SK-N-SH treated with all-trans-retinoic acid at 6 μM for 48 hours (cell line): Measurements from ENCODE around the gene GNAT3.

ENCODE experiments used
- ATAC-seq: fragments of 200-7000 bp; cut with Tn5 transposase; 3 replicates; pipeline ENCODE4 v1.9.1; 2020; ENCODE audit warnings: mild to moderate bottlenecking, moderate library complexity
- BACH2 ChIP-seq: fragments of 250-450 bp; sonication (Bioruptor Pico); IDR thresholded peaks from 2 replicates; pipeline ENCODE4 v1.9.0; 2021; ENCODE audit warnings: mild to moderate bottlenecking, borderline replicate concordance
- CREB5 ChIP-seq: fragments of 250-450 bp; sonication (Bioruptor Pico); IDR thresholded peaks from 2 replicates; pipeline ENCODE4 v1.5.1; 2020; ENCODE audit warnings: low read depth, mild to moderate bottlenecking, moderate library complexity
- CSRNP3 ChIP-seq: fragments of 250-450 bp; sonication (Bioruptor Pico); IDR thresholded peaks from 2 replicates; pipeline ENCODE4 v1.5.1; 2021; ENCODE audit warnings: mild to moderate bottlenecking, moderate library complexity
- GLIS3 ChIP-seq: fragments of 250-450 bp; sonication (Bioruptor Pico); IDR thresholded peaks from 2 replicates; pipeline ENCODE4 v1.5.0; 2020; ENCODE audit warnings: mild to moderate bottlenecking, moderate library complexity
- ISL1 ChIP-seq: fragments of 250-450 bp; sonication (Bioruptor Pico); IDR thresholded peaks from 2 replicates; pipeline ENCODE4 v2.1.2; 2022; ENCODE audit warnings: mild to moderate bottlenecking, moderate library complexity
- OSR1 ChIP-seq: fragments of 250-450 bp; sonication (Bioruptor Pico); IDR thresholded peaks from 2 replicates; pipeline ENCODE4 v1.8.0; 2022; ENCODE audit warnings: moderate library complexity, mild to moderate bottlenecking, inconsistent platforms
- PATZ1 ChIP-seq: fragments of 250-450 bp; sonication (Bioruptor Pico); IDR thresholded peaks from 2 replicates; pipeline ENCODE4 v1.8.0; 2020; ENCODE audit warnings: mild to moderate bottlenecking, moderate library complexity, borderline replicate concordance
- POU6F1 ChIP-seq: fragments of 250-450 bp; sonication (Bioruptor Pico); IDR thresholded peaks from 2 replicates; pipeline ENCODE4 v1.8.0; 2021; ENCODE audit warnings: low read depth, mild to moderate bottlenecking, moderate library complexity, borderline replicate concordance
- PPARA ChIP-seq: fragments of 250-450 bp; sonication (Bioruptor Pico); IDR thresholded peaks from 2 replicates; pipeline ENCODE4 v1.5.0; 2020; ENCODE audit warnings: mild to moderate bottlenecking, borderline replicate concordance
- RARB ChIP-seq: fragments of 250-450 bp; sonication (Bioruptor Pico); IDR thresholded peaks from 2 replicates; pipeline ENCODE4 v1.8.0; 2021; ENCODE audit warnings: mild to moderate bottlenecking, moderate library complexity
- SNAI2 ChIP-seq: fragments of 250-450 bp; sonication (Bioruptor Pico); IDR thresholded peaks from 2 replicates; pipeline ENCODE4 v1.5.0; 2020; ENCODE audit warnings: mild to moderate bottlenecking, moderate library complexity
- TCF4 ChIP-seq: fragments of 250-450 bp; sonication (Bioruptor Pico); IDR thresholded peaks from 2 replicates; pipeline ENCODE4 v1.8.0; 2021; ENCODE audit warnings: mild to moderate bottlenecking, moderate library complexity, borderline replicate concordance
- TOX ChIP-seq: fragments of 250-450 bp; sonication (Bioruptor Pico); IDR thresholded peaks from 2 replicates; pipeline ENCODE4 v1.8.0; 2021; ENCODE audit warnings: mild to moderate bottlenecking, moderate library complexity, borderline replicate concordance
- ZC3H10 ChIP-seq: fragments of 250-450 bp; sonication (Bioruptor Pico); IDR thresholded peaks from 2 replicates; pipeline ENCODE4 v1.5.1; 2021; ENCODE audit warnings: mild to moderate bottlenecking, moderate library complexity
- ZFP3 ChIP-seq: fragments of 250-450 bp; sonication (Bioruptor Pico); IDR thresholded peaks from 2 replicates; pipeline ENCODE4 v1.5.0; 2020; ENCODE audit warnings: mild to moderate bottlenecking, moderate library complexity
- ZFP30 ChIP-seq: fragments of 450-650 bp; formaldehyde crosslinking; IDR thresholded peaks from 2 replicates; pipeline ENCODE4 v1.5.0; 2022; ENCODE audit warnings: mild to moderate bottlenecking, moderate library complexity
- ZNF565 ChIP-seq: fragments of 450-650 bp; formaldehyde crosslinking; conservative IDR thresholded peaks from 2 replicates; pipeline ENCODE4 v1.5.0; 2020; ENCODE audit warnings: low read depth, mild to moderate bottlenecking, moderate library complexity
- ZNF70 ChIP-seq: fragments of 450-650 bp; formaldehyde crosslinking; IDR thresholded peaks from 2 replicates; pipeline ENCODE4 v1.5.0; 2020; ENCODE audit warnings: mild to moderate bottlenecking, moderate library complexity
- ZNF8 ChIP-seq: fragments of 450-650 bp; formaldehyde crosslinking; IDR thresholded peaks from 2 replicates; pipeline ENCODE4 v1.5.0; 2020; ENCODE audit warnings: mild to moderate bottlenecking, moderate library complexity

Gene GNAT3

GRCh38 chr7:80450621-80451308 is 61.1 kb downstream of the GNAT3 start:
- peak; percentile 68 for ATAC-seq

GRCh38 chr7:80449836-80450235 is 62.0 kb downstream of the GNAT3 start:
- TF ChIP-seq ZFP3 (no peak), ZNF8 (CRISPR knock-in tag) (no peak), GLIS3 (CRISPR knock-in tag) (no peak), ZNF565 (CRISPR knock-in tag) (no peak), BACH2 (CRISPR knock-in tag) (no peak), ZNF70 (CRISPR knock-in tag) (no peak), POU6F1 (no peak), PATZ1 (CRISPR knock-in tag) (no peak), OSR1 (CRISPR knock-in tag) (no peak), ZC3H10 (CRISPR knock-in tag) (no peak), TCF4 (no peak)
- ATAC-seq, result no peak

More at GRCh38 chr7:80450621-80451308, 61.1 kb downstream of the GNAT3 start:
- TF ChIP-seq ZC3H10 (CRISPR knock-in tag) (0 out of 2 replicates have a peak, but pooled peaks have one; percentile 33), PPARA (CRISPR knock-in tag) (no peak), CREB5 (CRISPR knock-in tag) (no peak), ISL1 (CRISPR knock-in tag) (peak; percentile 55)

GRCh38 chr7:80445351-80445750 is 66.5 kb downstream of the GNAT3 start:
- peak; percentile 80 for ATAC-seq
- 0 out of 2 replicates have a peak, but pooled peaks have one; percentile 56 for TF ChIP-seq CSRNP3
- peak; percentile 97 for TF ChIP-seq TOX (CRISPR knock-in tag)
- peak; percentile 99 for TF ChIP-seq ISL1 (CRISPR knock-in tag)
- TF ChIP-seq SNAI2 (CRISPR knock-in tag), result no peak
- TF ChIP-seq TCF4, result no peak; the same call in 1 of the 2 replicates
- no peak for TF ChIP-seq ZFP30 (CRISPR knock-in tag)
- peak; percentile 93 for TF ChIP-seq RARB
- peak; percentile 67; the same call in 1 of the 2 replicates for TF ChIP-seq ZFP3
- TF ChIP-seq POU6F1, result peak; percentile 95
- TF ChIP-seq PATZ1 (CRISPR knock-in tag), result peak; percentile 95
- TF ChIP-seq ZC3H10 (CRISPR knock-in tag), result peak; percentile 99
- peak; percentile 94 for TF ChIP-seq CREB5 (CRISPR knock-in tag)
